BE2C (cell line): ENCODE results near the gene BCAR3.

Source experiments
- DNase-seq: peaks from one replicate; pipeline ENCODE4 v3.0.0-alpha.2; 2020
- H3K27me3 ChIP-seq: fragments of 250-450 bp; sonication (Bioruptor Pico); 2 replicates; pipeline ENCODE4 v1.5.1; 2020; ENCODE audit warnings: mild to moderate bottlenecking
- H3K36me3 ChIP-seq: fragments of 250-450 bp; sonication (Bioruptor Pico); 2 replicates; pipeline ENCODE4 v1.5.1; 2020; ENCODE audit warnings: mild to moderate bottlenecking
- H3K4me1 ChIP-seq: fragments of 250-450 bp; sonication (Bioruptor Pico); 2 replicates; pipeline ENCODE4 v1.5.1; 2020
- H3K4me3 ChIP-seq: 2 replicates; pipeline ENCODE4 v1.5.1; 2011; ENCODE audit warnings: low read depth, low read length
- H3K9me3 ChIP-seq: fragments of 250-450 bp; sonication (Bioruptor Pico); 2 replicates; pipeline ENCODE4 v1.5.1; 2020
- TF ChIP-seq, protein P1 (sequence below): IDR thresholded peaks from 2 replicates; pipeline ENCODE4 v1.5.1; 2012; ENCODE audit warnings: mild to moderate bottlenecking, low read depth, low read length

BCAR3 gene

DNA sequence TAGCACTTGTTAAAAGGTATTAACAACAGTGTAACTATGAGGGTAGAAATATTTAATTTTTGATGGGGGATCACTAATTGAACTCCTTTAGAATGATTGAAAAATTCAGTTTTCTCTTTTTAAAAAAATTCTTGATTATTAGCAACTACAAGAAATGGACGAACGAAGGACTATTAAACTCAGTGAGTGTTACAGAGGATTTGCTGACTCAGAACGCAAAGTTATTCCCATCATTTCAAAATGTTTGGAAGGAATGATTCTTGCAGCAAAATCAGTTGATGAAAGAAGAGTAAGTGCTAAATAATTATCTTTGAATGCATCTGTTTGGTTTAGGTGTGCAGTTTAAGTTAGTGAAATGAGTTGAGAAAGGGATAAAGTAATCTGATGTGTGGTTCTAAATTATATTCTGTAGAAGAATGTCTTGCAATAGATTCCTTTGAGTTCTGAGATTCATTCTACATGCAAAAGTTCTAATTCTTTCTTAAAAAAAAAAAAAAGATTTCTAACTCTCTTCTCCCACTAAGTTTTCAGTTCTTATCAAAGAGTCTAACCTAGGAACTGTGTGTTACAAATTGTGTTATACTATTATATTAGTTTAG, 148.8 kb downstream of the BCAR3 start:
- no peak for DNase-seq
- Histone ChIP-seq H3K9me3 (no peaks in the 10 kb centered on the region), H3K4me3 (no peak overlapping the region), H3K27me3 (no peaks in the 10 kb centered on the region), H3K36me3 (no peaks in the 10 kb centered on the region), H3K4me1 (no peaks in the 10 kb centered on the region)
- TF ChIP-seq, protein P1, sequence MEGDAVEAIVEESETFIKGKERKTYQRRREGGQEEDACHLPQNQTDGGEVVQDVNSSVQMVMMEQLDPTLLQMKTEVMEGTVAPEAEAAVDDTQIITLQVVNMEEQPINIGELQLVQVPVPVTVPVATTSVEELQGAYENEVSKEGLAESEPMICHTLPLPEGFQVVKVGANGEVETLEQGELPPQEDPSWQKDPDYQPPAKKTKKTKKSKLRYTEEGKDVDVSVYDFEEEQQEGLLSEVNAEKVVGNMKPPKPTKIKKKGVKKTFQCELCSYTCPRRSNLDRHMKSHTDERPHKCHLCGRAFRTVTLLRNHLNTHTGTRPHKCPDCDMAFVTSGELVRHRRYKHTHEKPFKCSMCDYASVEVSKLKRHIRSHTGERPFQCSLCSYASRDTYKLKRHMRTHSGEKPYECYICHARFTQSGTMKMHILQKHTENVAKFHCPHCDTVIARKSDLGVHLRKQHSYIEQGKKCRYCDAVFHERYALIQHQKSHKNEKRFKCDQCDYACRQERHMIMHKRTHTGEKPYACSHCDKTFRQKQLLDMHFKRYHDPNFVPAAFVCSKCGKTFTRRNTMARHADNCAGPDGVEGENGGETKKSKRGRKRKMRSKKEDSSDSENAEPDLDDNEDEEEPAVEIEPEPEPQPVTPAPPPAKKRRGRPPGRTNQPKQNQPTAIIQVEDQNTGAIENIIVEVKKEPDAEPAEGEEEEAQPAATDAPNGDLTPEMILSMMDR = no peak

DNA sequence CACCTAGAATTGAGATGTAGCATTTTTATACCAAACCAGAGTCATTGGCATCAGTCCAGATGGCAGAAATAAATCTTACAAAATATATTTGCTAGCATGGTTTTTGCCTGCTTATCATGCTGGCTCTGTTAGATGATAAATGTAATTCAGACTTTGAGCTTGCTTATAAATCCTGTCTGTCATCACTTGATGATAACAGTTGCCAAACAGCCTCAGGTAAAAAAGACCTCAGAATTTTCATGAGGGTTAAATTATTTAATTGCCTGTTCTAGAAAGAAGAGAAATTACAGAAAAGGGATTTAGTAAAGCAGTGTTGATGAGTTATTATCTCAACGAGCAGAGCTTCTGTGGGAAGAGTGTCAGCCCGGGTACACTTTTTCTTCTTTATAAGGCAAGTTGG, 150.4 kb downstream of the BCAR3 start:
- Histone ChIP-seq H3K4me1 (no peaks in the 10 kb centered on the region), H3K36me3 (no peaks in the 10 kb centered on the region), H3K4me3 (no peak overlapping the region), H3K9me3 (no peaks in the 10 kb centered on the region), H3K27me3 (no peaks in the 10 kb centered on the region)
- TF ChIP-seq, protein P1 = no peak
- DNase-seq = peak; percentile 7

DNA sequence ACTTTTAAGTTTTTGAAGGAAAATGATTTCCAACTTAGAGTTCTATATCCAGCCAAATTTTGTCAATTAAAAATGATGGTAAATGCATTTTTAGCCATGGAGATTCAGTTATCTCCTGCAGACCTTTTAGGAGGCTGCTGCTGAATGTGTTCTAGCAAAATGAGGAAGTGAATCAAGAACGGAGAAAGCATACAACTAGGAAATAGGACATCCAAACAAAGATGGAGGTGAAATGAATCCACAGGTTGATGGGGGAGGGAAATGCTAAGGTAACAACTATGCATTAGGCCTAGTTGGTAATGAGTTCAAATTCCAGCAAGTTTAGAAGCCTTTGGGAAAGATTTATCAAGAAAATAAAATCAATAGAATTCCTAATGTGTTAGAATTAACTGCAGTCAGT, 153.2 kb downstream of the BCAR3 start:
- Histone ChIP-seq H3K4me3 (no peak overlapping the region), H3K9me3 (no peaks in the 10 kb centered on the region), H3K4me1 (no peaks in the 10 kb centered on the region), H3K27me3 (no peaks in the 10 kb centered on the region), H3K36me3 (no peaks in the 10 kb centered on the region)
- TF ChIP-seq, protein P1 = no peak
- DNase-seq = no peak

DNA sequence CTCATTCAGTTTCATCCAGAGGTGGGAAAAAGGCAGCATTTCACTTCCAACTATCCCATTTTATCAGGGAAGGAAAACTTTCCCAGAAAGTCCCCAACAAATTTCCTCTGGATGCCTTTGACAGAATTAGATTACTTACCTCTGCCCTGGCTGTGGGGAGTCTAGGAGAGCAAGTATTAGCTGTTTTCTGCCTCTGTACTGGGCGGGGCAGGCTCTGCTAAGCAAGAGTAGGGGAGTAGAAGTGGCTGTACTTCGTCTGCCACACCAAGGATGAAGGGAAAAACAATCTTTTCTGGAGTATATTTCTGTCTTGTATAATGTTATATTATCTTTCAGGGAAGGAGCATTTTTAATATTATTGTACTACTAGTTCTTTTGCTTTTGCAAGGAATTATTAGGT, 155.2 kb downstream of the BCAR3 start:
- DNase-seq = no peak
- Histone ChIP-seq H3K27me3 (no peaks in the 10 kb centered on the region), H3K9me3 (no peaks in the 10 kb centered on the region), H3K36me3 (no peaks in the 10 kb centered on the region), H3K4me3 (no peak overlapping the region), H3K4me1 (no peaks in the 10 kb centered on the region)
- TF ChIP-seq, protein P1 = no peak

DNA sequence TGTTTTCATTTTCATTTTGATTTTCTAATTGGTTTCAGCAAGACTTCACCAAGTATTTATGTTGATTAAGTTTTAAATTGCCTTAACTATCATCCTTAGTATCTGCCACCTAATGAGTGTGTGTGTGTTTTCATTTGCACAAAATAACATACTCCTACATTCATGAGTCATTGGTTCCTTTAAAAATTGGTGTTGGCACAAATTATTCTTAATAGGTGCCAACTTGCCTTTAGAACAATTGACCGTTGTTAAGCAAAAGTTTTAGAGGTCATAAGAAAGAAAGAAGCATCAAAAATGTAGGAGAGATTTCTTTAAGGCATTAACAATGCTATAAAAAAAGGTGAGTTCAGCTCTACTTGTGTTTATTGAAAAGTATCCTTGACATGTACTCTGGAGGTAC, 156.2 kb downstream of the BCAR3 start:
- no peak for DNase-seq
- Histone ChIP-seq H3K4me1 (no peaks in the 10 kb centered on the region), H3K9me3 (no peaks in the 10 kb centered on the region), H3K4me3 (no peak overlapping the region), H3K36me3 (no peaks in the 10 kb centered on the region), H3K27me3 (no peaks in the 10 kb centered on the region)
- TF ChIP-seq, protein P1 = no peak

DNA sequence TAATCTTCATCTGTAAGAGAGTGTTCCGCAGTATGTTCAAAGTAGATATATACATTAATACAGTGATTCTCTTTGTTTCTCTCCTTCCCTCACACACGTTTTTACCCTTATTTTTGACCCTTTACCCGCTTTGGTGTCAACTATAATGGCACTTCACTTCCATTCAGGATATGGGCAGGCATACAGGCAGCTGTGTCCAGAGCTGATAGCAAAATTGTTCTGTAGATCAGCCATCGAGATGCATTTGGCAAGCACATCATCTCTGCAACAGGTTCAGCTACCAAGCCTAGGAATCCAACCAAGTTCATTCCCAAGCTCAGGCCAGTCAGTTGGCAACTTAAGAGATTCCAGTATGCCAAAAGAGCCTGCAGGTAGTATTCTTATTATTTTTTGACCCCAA, 158.9 kb downstream of the BCAR3 start:
- Histone ChIP-seq H3K9me3 (no peaks in the 10 kb centered on the region), H3K36me3 (no peaks in the 10 kb centered on the region), H3K4me1 (no peaks in the 10 kb centered on the region), H3K27me3 (no peaks in the 10 kb centered on the region), H3K4me3 (no peak overlapping the region)
- TF ChIP-seq, protein P1 = no peak
- DNase-seq = no peak
